ENCODE data around the gene TRRAP. TPM values are rescaled to one million over a fixed set of nuclear protein-coding genes. Genes with fewer than 3 reads are reported as not detected.

TRRAP gene
- total and polyA plus RNA-seq, 8 donors = 4.3 to 38.0 (median 15.7) TPM

- Histone ChIP-seq H3K4me3 (no peak overlapping the region), H3K4me1 (no peaks in the 10 kb centered on the region), H3K27ac (no peak overlapping the region), H3K9me3 (no peaks in the 10 kb centered on the region), H3K27me3 (no peaks in the 10 kb centered on the region), H3K36me3 (peaks cover 80 to 100% (median 100%) of the 10 kb centered on the region in 4 donors)
- DNase-seq = no peak
- intact Hi-C loops (cut with DNase I; ENCODE audit: low total_unique reads) = no loop called here
- 87 to 96% (median 92%) methylated on average over 13 of the region's 13 CpGs for WGBS, 5 donors
- TF ChIP-seq EP300 (IDR thresholded peaks at IDR 0.05) (no peak), POLR2A (IDR thresholded peaks at IDR 0.05) (no peak), POLR2AphosphoS5 (IDR thresholded peaks at IDR 0.05) (no peak), CTCF (IDR thresholded peaks at IDR 0.05) (no peak)
Observed at GRCh38 chr7:98933321-98933720, 55.0 kb downstream of the TRRAP start.

- H3K36me3 ChIP-seq = peaks cover 82 to 100% (median 100%) of the 10 kb centered on the region in 4 donors
- no peak for TF ChIP-seq POLR2A (IDR thresholded peaks at IDR 0.05)
- no peak for TF ChIP-seq CTCF (IDR thresholded peaks at IDR 0.05)
- no peak for TF ChIP-seq POLR2AphosphoS5 (IDR thresholded peaks at IDR 0.05)
- TF ChIP-seq EP300 (IDR thresholded peaks at IDR 0.05) = no peak
Observed at GRCh38 chr7:98934267-98934666, 55.9 kb downstream of the TRRAP start.

GRCh38 chr7:98935811-98936210, 57.5 kb downstream of the TRRAP start:
- intact Hi-C loops (cut with DNase I; ENCODE audit: low total_unique reads) = no loop called here
- H3K4me3 ChIP-seq = no peak overlapping the region
- H3K4me1 ChIP-seq = no peaks in the 10 kb centered on the region
- no peak for DNase-seq
- H3K36me3 ChIP-seq = peaks cover 84 to 100% (median 100%) of the 10 kb centered on the region in 4 donors
- H3K27ac ChIP-seq = no peak overlapping the region
- no peaks in the 10 kb centered on the region for H3K9me3 ChIP-seq
- no peaks in the 10 kb centered on the region for H3K27me3 ChIP-seq
- TF ChIP-seq POLR2A (IDR thresholded peaks at IDR 0.05) (no peak), CTCF (IDR thresholded peaks at IDR 0.05) (no peak), POLR2AphosphoS5 (IDR thresholded peaks at IDR 0.05) (no peak), EP300 (IDR thresholded peaks at IDR 0.05) (no peak)
- WGBS, 5 donors = 78 to 91% (median 85%) methylated on average over 2 of the region's 2 CpGs

More at GRCh38 chr7:98934267-98934666, 55.9 kb downstream of the TRRAP start:
- no peaks in the 10 kb centered on the region for H3K27me3 ChIP-seq
- H3K9me3 ChIP-seq = no peaks in the 10 kb centered on the region
- intact Hi-C loops (cut with DNase I; ENCODE audit: low total_unique reads) = no loop called here
- H3K4me1 ChIP-seq = no peaks in the 10 kb centered on the region
- no peak overlapping the region for H3K4me3 ChIP-seq
- H3K27ac ChIP-seq = no peak overlapping the region
- WGBS, 5 donors = 85 to 98% (median 91%) methylated on average over 3 of the region's 3 CpGs
- DNase-seq = no peak

GRCh38 chr7:98943336-98943735, 65.0 kb downstream of the TRRAP start:
- TF ChIP-seq POLR2AphosphoS5 (IDR thresholded peaks at IDR 0.05) = no peak
- TF ChIP-seq CTCF (IDR thresholded peaks at IDR 0.05) = no peak
- TF ChIP-seq EP300 (IDR thresholded peaks at IDR 0.05) = no peak
- no peak for TF ChIP-seq POLR2A (IDR thresholded peaks at IDR 0.05)
- H3K36me3 ChIP-seq = peaks cover 45 to 100% (median 98%) of the 10 kb centered on the region in 4 donors
- H3K27ac ChIP-seq = no peak overlapping the region
- intact Hi-C loops (cut with DNase I; ENCODE audit: low total_unique reads) = no loop called here
- H3K4me1 ChIP-seq = peaks cover 0 to 8% (median 0%) of the 10 kb centered on the region in 4 donors
- 79 to 87% (median 83%) methylated on average over 6 of the region's 6 CpGs for WGBS, 5 donors
- no peaks in the 10 kb centered on the region for H3K27me3 ChIP-seq
- no peaks in the 10 kb centered on the region for H3K9me3 ChIP-seq
- no peak overlapping the region for H3K4me3 ChIP-seq
- no peak for DNase-seq
